ENCODE results near the gene ABLIM2.

ABLIM2 gene

GRCh38 chr4:8073206-8073863, 85.3 kb downstream of the ABLIM2 start:
- no peak for DNase-seq (ENCODE audit: low read depth in 2 of 2, low spot score in 1 of 2)

- DNase-seq (ENCODE audit: low read depth in 2 of 2, low spot score in 1 of 2): no peak
Measured at GRCh38 chr4:8072235-8072968, 86.2 kb downstream of the ABLIM2 start.

GRCh38 chr4:8071766-8072165, 86.8 kb downstream of the ABLIM2 start:
- no peak for DNase-seq (ENCODE audit: low read depth in 2 of 2, low spot score in 1 of 2)

- no peak for DNase-seq (ENCODE audit: low read depth in 2 of 2, low spot score in 1 of 2)
Measured at GRCh38 chr4:8070736-8071718, 87.6 kb downstream of the ABLIM2 start.

GRCh38 chr4:8069102-8069752, 89.4 kb downstream of the ABLIM2 start:
- DNase-seq (ENCODE audit: low read depth in 2 of 2, low spot score in 1 of 2): no peak

GRCh38 chr4:8067945-8068896, 90.4 kb downstream of the ABLIM2 start:
- DNase-seq (ENCODE audit: low read depth in 2 of 2, low spot score in 1 of 2): no peak

- DNase-seq (ENCODE audit: low read depth in 2 of 2, low spot score in 1 of 2): no peak
Measured at GRCh38 chr4:8067274-8067936, 91.2 kb downstream of the ABLIM2 start.

GRCh38 chr4:8066336-8066931, 92.2 kb downstream of the ABLIM2 start:
- DNase-seq (ENCODE audit: low read depth in 2 of 2, low spot score in 1 of 2): no peak

GRCh38 chr4:8063974-8064563, 94.5 kb downstream of the ABLIM2 start:
- no peak for DNase-seq (ENCODE audit: low read depth in 2 of 2, low spot score in 1 of 2)

GRCh38 chr4:8061573-8061972, 97.0 kb downstream of the ABLIM2 start:
- DNase-seq (ENCODE audit: low read depth in 2 of 2, low spot score in 1 of 2): no peak

GRCh38 chr4:8061145-8061544, 97.5 kb downstream of the ABLIM2 start:
- DNase-seq (ENCODE audit: low read depth in 2 of 2, low spot score in 1 of 2): no peak

- no peak for DNase-seq (ENCODE audit: low read depth in 2 of 2, low spot score in 1 of 2)
Measured at GRCh38 chr4:8060632-8061031, 98.0 kb downstream of the ABLIM2 start.

GRCh38 chr4:8058031-8058479, 100.6 kb downstream of the ABLIM2 start:
- no peak for DNase-seq (ENCODE audit: low read depth in 2 of 2, low spot score in 1 of 2)

GRCh38 chr4:8055206-8055605, 103.4 kb downstream of the ABLIM2 start:
- no peak for DNase-seq (ENCODE audit: low read depth in 2 of 2, low spot score in 1 of 2)

- DNase-seq (ENCODE audit: low read depth in 2 of 2, low spot score in 1 of 2): no peak
Measured at GRCh38 chr4:8053688-8054449, 104.7 kb downstream of the ABLIM2 start.

- DNase-seq (ENCODE audit: low read depth in 2 of 2, low spot score in 1 of 2): no peak
Measured at GRCh38 chr4:8052160-8052691, 106.4 kb downstream of the ABLIM2 start.

GRCh38 chr4:8051644-8052043, 107.0 kb downstream of the ABLIM2 start:
- no peak for DNase-seq (ENCODE audit: low read depth in 2 of 2, low spot score in 1 of 2)

All from stimulated activated CD8-positive, alpha-beta memory T cell treated with anti-CD3 and anti-CD28 coated beads, Interleukin-4, amount 100 ng/mL, for 4 hours (primary cell).